ENCODE results near the gene ARPIN. TPM values are rescaled to one million over a fixed set of nuclear protein-coding genes. Genes with fewer than 3 reads are reported as not detected.
"Not testable (repeated sequence)": the region's sequence is repeated elsewhere in the genome, so short reads cannot be mapped to it uniquely, and the experiment has no call there.

ARPIN gene
- total RNA-seq, 1 donor from 2014 or later, result 10.4 TPM

GRCh38 chr15:89876396-89877082, 36.2 kb downstream of the ARPIN start:
- no peak overlapping the region for H3K4me3 ChIP-seq (ENCODE audit: low read depth, low read length)
- no peak for DNase-seq (ENCODE audit: low read depth)
- no peak for TF ChIP-seq CTCF (conservative IDR thresholded peaks at IDR 0.05; ENCODE audit: low read depth, low read length)

GRCh38 chr15:89875741-89876140, 37.0 kb downstream of the ARPIN start:
- no peak for TF ChIP-seq CTCF (conservative IDR thresholded peaks at IDR 0.05; ENCODE audit: low read depth, low read length)
- DNase-seq (ENCODE audit: low read depth), result no peak
- H3K4me3 ChIP-seq (ENCODE audit: low read depth, low read length), result no peak overlapping the region

- H3K4me3 ChIP-seq (ENCODE audit: low read depth, low read length), result no peak overlapping the region
- DNase-seq (ENCODE audit: low read depth), result no peak
- peak; percentile 99 for TF ChIP-seq CTCF (conservative IDR thresholded peaks at IDR 0.05; ENCODE audit: low read depth, low read length)
Measured at GRCh38 chr15:89874926-89875564, 37.7 kb downstream of the ARPIN start.

- no peak overlapping the region for H3K4me3 ChIP-seq (ENCODE audit: low read depth, low read length)
- TF ChIP-seq CTCF (conservative IDR thresholded peaks at IDR 0.05; ENCODE audit: low read depth, low read length), result no peak
- no peak for DNase-seq (ENCODE audit: low read depth)
Measured at GRCh38 chr15:89870688-89871288, 42.0 kb downstream of the ARPIN start.

GRCh38 chr15:89870006-89870405, 42.7 kb downstream of the ARPIN start:
- TF ChIP-seq CTCF (conservative IDR thresholded peaks at IDR 0.05; ENCODE audit: low read depth, low read length), result no peak
- no peak overlapping the region for H3K4me3 ChIP-seq (ENCODE audit: low read depth, low read length)
- DNase-seq (ENCODE audit: low read depth), result no peak

- H3K4me3 ChIP-seq (ENCODE audit: low read depth, low read length); DNase-seq (ENCODE audit: low read depth): not testable (repeated sequence)
Measured at GRCh38 chr15:89869490-89869889, 43.3 kb downstream of the ARPIN start.

GRCh38 chr15:89864958-89865739, 47.6 kb downstream of the ARPIN start:
- no peak for DNase-seq (ENCODE audit: low read depth)
- no peak for TF ChIP-seq CTCF (conservative IDR thresholded peaks at IDR 0.05; ENCODE audit: low read depth, low read length)
- no peak overlapping the region for H3K4me3 ChIP-seq (ENCODE audit: low read depth, low read length)
